ENCODE results near the gene CD8B.

Gene CD8B

GRCh38 chr2:86806059-86806857 is 55.4 kb downstream of the CD8B start:
- in situ Hi-C loops (cut with MboI; ENCODE audit: low sequenced_read_pairs) = no loop called here

- in situ Hi-C loops (cut with MboI; ENCODE audit: low sequenced_read_pairs) = no loop called here
These were observed 60.7 kb downstream of the CD8B start for GRCh38 chr2:86800856-86801567.

- in situ Hi-C loops (cut with MboI; ENCODE audit: low sequenced_read_pairs) = no loop called here
These were observed 66.8 kb downstream of the CD8B start for GRCh38 chr2:86794861-86795260.

- in situ Hi-C loops (cut with MboI; ENCODE audit: low sequenced_read_pairs) = no loop called here
These were observed 67.9 kb downstream of the CD8B start for GRCh38 chr2:86793752-86794151.

DNA sequence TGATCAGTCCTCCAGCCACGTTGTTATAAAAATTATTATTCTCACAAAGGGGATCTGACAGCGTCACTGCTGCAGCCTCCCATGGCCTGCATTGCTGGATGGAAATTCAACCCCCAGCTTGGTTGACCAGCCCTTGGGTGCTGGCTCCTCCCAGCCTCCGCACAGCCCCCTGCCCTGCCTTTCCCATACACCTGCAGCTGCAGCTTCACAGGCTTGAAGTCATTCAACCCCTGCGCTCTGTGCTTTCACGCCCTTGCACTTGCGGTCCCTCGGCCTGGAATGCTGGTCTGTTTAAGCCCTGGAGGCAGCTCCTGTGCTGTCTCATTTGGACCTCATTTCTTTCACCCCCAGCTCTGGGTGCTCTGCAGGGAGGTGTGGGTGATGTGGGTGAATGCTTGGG is 70.1 kb downstream of the CD8B start:
- in situ Hi-C loops (cut with MboI; ENCODE audit: low sequenced_read_pairs) = no loop called here

DNA sequence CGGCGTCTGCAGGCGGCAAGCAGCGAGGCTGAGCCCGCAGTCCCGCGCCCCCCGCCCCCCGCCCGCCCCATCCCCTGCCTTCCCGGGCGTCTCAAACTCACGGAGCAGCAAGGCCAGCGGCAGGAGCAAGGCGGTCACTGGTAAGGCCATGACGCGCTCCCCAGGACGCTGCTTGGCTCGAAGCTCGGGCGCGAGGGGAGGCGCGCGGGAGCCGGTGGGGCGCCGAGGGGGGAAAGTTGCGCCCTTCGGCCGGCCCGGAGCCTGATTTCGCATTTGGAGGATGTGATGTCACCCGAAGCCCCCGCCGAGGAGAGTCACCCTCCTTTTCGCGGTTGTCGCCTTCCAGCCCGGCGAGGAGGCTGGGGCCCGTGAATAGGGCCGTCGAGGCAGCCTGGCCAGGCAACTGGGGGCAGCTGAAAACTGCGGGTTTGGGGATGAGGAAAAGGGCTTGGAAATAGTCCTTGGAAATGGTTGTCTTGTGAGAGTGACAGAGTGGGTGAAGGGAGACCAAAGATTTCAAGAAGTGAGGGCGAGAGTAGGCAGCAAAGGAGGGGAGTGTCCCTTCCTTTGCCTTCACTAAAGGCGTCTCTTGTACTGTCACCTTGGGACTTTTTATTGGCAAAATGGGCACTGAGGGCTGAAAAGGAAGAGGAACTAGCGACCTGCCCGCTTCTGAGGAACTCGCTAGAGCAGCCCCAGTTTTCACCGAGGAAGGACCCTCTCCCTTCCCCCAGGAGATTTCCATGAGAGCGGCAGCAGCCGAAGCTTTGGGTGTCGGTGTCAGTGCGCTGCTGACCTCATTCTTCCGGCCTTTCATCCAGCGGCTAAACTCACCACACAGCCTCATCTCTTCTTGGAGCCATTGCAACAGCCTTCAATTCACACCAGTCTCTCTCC is 70.8 kb downstream of the CD8B start, which contains the start of gene CD8A:
TSS of gene CD8A (minus strand) at position 238 of the 897 bp plus-strand sequence. CDS start at position 150, 88 bp downstream.
- in situ Hi-C loops (cut with MboI; ENCODE audit: low sequenced_read_pairs) = no loop called here

- in situ Hi-C loops (cut with MboI; ENCODE audit: low sequenced_read_pairs) = no loop called here
These were observed 71.5 kb downstream of the CD8B start for GRCh38 chr2:86790134-86790675.

- in situ Hi-C loops (cut with MboI; ENCODE audit: low sequenced_read_pairs) = no loop called here
These were observed 72.0 kb downstream of the CD8B start for GRCh38 chr2:86789687-86790133.

GRCh38 chr2:86788881-86789686 is 72.6 kb downstream of the CD8B start:
- in situ Hi-C loops (cut with MboI; ENCODE audit: low sequenced_read_pairs) = no loop called here

- in situ Hi-C loops (cut with MboI; ENCODE audit: low sequenced_read_pairs) = no loop called here
These were observed 73.5 kb downstream of the CD8B start for GRCh38 chr2:86788165-86788564.

- in situ Hi-C loops (cut with MboI; ENCODE audit: low sequenced_read_pairs) = no loop called here
These were observed 74.0 kb downstream of the CD8B start for GRCh38 chr2:86787736-86788135.

DNA sequence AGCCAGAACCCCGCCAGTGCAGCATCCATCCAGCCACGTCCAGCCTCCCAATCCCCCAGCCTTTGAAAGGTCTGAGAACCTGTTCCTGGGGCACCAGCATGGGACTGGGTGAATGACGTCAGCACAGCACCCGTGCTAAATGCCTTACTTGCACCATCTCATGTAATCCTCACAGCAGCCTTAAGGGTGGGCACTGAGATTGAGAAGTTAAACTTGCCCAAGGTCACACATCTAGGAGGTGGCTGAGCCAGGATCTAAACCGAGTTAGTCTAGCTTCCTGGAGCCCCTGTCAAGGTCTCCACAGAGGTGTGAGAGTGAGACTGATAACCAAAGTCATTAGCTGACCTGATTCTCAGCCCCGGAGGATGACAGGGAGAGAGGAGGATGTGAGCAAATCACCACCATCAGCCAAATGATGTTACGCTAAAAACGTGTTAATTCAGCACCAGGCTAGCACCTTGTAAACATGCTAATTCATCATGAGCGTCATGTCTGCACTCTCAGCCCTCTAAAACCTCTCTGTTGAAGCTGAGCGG is 75.6 kb downstream of the CD8B start:
- in situ Hi-C loops (cut with MboI; ENCODE audit: low sequenced_read_pairs) = no loop called here

DNA sequence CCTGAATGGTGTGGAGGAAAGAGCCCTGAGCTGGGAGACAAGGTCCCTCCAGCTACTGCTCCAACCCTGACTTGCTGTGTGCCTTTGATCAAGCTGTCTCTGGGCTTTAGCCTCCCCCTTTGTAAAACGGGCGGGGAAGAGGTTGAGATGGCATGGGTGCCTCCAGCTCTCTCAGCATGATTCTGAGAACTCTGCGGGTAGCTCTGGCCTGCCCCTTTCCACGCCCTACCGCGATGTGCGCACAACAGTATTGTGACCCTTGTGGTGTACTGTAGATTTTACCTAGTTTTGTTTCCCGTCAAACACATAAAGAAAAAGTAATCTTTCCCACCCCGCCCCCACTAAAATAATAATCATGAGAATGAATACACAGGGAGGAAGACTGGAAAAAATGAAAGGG is 76.2 kb downstream of the CD8B start:
- in situ Hi-C loops (cut with MboI; ENCODE audit: low sequenced_read_pairs) = no loop called here

DNA sequence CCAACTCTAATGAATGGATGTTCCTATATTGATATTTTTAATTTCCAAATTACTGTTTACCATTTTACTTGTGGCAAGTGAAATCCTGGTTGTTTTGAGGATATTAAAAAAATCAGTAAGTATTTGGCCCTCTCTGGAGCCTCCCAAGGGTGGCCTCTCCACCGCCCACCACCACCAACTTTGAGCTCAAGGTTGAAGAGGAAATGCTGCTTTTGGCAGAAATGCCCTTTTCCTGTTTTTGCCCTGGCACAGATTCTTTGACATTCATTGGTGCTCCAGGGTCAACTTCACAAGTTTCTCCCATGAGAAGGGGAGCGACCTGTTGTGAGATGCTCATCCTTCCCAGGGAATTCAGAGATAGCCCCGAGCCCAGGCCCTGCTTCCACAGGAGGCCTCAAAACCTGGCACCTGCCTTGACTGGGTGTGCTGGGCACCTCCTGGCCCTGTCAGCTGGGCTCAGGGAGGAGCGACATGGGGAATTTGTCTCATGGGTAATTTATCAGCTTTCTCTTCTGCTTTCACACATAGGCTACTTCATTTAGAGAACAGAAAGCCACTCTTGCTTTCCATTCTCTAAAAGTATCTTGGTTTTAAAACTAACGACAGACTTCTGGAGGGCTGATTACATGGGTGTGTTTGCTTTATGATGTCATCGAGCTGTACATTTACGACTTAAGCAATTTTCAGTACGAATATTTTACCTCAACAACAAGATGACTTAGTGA is 77.9 kb downstream of the CD8B start:
- in situ Hi-C loops (cut with MboI; ENCODE audit: low sequenced_read_pairs) = no loop called here

DNA sequence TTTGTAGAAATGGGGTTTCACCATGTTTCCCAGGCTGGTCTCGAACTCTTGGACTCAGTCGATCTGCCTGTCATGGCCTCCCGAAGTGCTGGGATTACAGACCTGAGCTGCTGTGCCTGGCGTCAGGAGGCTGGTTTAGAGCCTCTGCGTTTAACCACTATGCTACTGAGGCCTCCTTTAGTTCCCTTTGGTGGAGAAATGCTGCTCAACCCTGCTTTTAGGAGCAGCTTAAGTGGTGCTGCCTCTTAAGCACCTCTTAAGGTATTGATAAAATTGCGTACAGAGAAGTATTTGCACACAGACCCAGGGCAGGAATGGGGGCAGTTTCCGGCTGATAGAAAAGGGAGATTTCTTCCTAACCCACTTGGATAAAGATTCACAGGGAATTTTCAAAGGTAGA is 78.9 kb downstream of the CD8B start:
- in situ Hi-C loops (cut with MboI; ENCODE audit: low sequenced_read_pairs) = no loop called here

DNA sequence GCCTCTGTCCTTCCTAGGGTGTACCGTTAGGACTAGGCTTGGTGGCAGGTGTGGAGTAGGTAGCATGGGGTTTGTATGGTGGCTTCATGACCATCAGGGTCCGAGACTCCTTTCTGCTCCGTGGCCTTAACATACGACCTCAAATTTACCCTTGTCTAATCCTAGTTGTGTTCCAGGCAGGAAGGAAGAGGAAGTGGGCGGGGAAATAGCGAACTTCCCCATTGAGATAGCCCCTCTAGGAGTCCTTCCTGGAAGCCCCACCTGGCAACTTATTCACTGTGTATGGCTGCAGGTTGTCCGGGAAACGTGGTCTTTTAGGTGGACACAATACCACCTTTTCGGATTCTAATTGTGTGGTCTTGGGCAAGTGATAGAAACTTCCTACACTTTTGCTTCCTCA is 80.3 kb downstream of the CD8B start:
- in situ Hi-C loops (cut with MboI; ENCODE audit: low sequenced_read_pairs) = no loop called here

GRCh38 chr2:86779971-86780370 is 81.7 kb downstream of the CD8B start:
- in situ Hi-C loops (cut with MboI; ENCODE audit: low sequenced_read_pairs) = no loop called here

DNA sequence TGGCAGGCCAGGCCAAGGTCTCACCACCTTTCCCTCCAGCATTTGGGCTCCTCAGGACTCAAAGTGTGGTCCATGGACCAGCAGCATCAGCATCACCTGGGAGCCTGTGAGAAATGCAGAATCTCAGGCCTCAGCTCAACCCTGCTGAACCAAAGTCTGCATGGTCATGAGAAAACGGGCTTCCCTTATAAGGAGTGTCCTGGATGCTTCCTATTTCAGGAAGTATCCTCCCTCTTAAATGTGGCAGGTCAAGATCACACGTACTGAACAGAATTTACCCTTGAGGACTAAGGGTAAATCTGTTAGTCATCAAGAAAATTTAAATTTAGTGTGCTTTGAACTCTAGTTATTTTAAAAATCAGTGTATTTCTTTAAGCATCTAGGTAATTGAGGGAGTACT is 82.7 kb downstream of the CD8B start:
- in situ Hi-C loops (cut with MboI; ENCODE audit: low sequenced_read_pairs) = no loop called here

- in situ Hi-C loops (cut with MboI; ENCODE audit: low sequenced_read_pairs) = no loop called here
These were observed 85.2 kb downstream of the CD8B start for GRCh38 chr2:86776532-86776931.
